Measurements from ENCODE around the gene DDX6. TPM values are rescaled to one million over a fixed set of nuclear protein-coding genes. Genes with fewer than 3 reads are reported as not detected.
"Not testable (repeated sequence)": the region's sequence is repeated elsewhere in the genome, so short reads cannot be mapped to it uniquely, and the experiment has no call there.

The DDX6 gene
- total RNA-seq, 1 experiment from 2014 or later, result 111 TPM

DNA sequence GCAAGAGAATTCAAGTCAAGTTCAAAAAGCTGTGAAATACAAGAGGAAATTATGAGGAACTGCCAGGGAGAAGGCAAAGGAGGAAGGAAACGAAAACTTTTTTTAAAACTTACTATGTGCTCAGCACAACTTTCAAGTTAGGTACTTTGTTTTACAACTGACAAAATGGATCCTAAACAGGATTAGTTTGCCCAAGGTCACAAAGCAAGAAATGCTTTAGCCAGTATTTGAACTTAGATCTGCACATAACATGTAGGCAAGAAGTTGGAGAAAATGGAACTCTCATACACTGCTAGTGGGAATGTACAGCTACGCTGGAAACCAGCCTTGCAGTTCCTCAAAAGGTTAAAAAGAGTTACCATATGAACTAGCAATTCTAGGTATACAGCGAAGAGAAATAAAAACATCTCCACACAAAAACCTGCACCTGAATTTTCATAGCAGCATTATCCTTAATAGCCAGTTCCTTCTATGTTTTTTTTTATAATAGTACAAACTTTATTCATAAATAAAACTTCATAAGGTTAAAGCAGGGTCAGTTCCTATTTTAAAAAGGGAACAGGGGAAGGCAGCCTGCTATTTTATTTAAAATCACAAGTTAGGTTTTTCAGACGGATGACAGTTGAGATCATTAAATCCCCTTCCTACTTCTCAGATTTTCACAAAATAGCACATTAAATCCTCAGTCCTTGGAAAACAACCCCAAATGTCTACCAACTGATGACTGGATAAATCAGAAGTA is 19.2 kb downstream of the DDX6 start:
- no TSS peak for BruUV-seq (replicated peaks)
- Mint-ChIP-seq H3K9me3 (ENCODE audit: unreplicated experiment) (no peaks in the 10 kb centered on the region), H3K4me1 (ENCODE audit: insufficient read depth, unreplicated experiment) (peaks cover 24% of the 10 kb centered on the region), H3K27me3 (ENCODE audit: insufficient read depth, unreplicated experiment) (no peaks in the 10 kb centered on the region), H3K36me3 (ENCODE audit: insufficient read depth, unreplicated experiment) (peaks cover 84% of the 10 kb centered on the region), H3K27ac (ENCODE audit: low read depth, unreplicated experiment) (no peak overlapping the region), H3K4me3 (ENCODE audit: unreplicated experiment) (no peak overlapping the region)
- ChIA-PET CTCF (interaction anchor here (0.7 to 1.7 kb wide), 3 partner anchors 18 to 80 kb away, joined by 3 to 6 read pairs (median 3); no protein-coding TSS in a partner anchor), POLR2A (interaction anchor here (0.7 to 3.8 kb wide), 4 partner anchors 17 to 81 kb away, joined by 3 to 15 read pairs (median 4); partner anchors contain the start of gene DDX6)
- TF ChIP-seq, protein P1, sequence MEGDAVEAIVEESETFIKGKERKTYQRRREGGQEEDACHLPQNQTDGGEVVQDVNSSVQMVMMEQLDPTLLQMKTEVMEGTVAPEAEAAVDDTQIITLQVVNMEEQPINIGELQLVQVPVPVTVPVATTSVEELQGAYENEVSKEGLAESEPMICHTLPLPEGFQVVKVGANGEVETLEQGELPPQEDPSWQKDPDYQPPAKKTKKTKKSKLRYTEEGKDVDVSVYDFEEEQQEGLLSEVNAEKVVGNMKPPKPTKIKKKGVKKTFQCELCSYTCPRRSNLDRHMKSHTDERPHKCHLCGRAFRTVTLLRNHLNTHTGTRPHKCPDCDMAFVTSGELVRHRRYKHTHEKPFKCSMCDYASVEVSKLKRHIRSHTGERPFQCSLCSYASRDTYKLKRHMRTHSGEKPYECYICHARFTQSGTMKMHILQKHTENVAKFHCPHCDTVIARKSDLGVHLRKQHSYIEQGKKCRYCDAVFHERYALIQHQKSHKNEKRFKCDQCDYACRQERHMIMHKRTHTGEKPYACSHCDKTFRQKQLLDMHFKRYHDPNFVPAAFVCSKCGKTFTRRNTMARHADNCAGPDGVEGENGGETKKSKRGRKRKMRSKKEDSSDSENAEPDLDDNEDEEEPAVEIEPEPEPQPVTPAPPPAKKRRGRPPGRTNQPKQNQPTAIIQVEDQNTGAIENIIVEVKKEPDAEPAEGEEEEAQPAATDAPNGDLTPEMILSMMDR (IDR thresholded peaks at IDR 0.05; ENCODE audit: unreplicated experiment), result no peak
- intact Hi-C loops (cut with micrococcal nuclease), result no loop called here
- DNase-seq (ENCODE audit: unreplicated experiment), result no peak

DNA sequence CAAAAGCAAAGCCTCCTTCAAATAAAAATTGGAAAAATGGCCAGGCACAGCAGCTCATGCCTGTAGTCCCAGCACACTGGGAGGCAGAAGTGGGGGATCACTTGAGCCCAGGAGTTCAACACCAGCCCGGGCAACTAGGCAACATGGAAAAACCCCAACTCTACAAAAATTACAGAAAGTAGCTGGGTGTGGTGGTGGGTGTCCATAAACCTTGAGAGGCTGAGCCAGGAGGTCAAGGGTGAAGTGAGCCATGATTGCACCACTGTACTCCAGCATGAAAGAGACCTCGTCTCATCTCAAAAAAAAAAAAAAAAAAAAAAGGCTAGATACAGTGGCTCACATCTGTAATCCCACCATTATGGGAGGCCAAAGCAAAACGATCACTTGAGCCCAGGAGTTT is 22.3 kb downstream of the DDX6 start:
- Mint-ChIP-seq H3K36me3 (ENCODE audit: insufficient read depth, unreplicated experiment) (peaks cover 89% of the 10 kb centered on the region), H3K4me1 (ENCODE audit: insufficient read depth, unreplicated experiment) (peaks cover 24% of the 10 kb centered on the region), H3K27me3 (ENCODE audit: insufficient read depth, unreplicated experiment) (no peaks in the 10 kb centered on the region), H3K27ac (ENCODE audit: low read depth, unreplicated experiment) (no peak overlapping the region), H3K4me3 (ENCODE audit: unreplicated experiment) (no peak overlapping the region), H3K9me3 (ENCODE audit: unreplicated experiment) (no peaks in the 10 kb centered on the region)
- CTCF ChIA-PET, result interaction anchor here (0.5 to 2.7 kb wide), 3 partner anchors 20 to 158 kb away, joined by 3 to 9 read pairs (median 4); no protein-coding TSS in a partner anchor
- TF ChIP-seq, protein P1 (IDR thresholded peaks at IDR 0.05; ENCODE audit: unreplicated experiment), result no peak
- POLR2A ChIA-PET, result interaction anchor here (0.7 to 2.0 kb wide), 5 partner anchors 14 to 24 kb away, joined by 3 to 10 read pairs (median 4); no protein-coding TSS in a partner anchor
- DNase-seq (ENCODE audit: unreplicated experiment), result no peak
- no TSS peak for BruUV-seq (replicated peaks)
- intact Hi-C loops (cut with micrococcal nuclease), result no loop called here

DNA sequence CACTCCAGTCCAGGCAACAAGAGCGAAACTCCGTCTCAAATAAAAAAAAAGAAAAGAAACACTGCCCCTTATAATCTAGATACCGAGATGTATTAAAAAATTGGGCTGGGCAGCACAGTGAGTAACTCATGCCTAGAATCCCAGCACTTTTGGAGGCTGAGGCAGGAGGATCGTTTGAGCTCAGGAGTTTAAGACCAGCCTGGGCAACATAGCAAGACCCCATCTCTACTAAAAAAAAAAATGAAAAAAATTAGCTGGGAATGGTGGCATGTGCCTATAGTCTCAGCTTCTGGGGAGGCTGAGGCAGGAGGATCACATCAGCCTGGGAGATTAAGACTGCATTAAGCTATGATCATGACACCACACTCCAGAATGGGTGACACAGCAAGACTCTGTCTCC is 24.9 kb downstream of the DDX6 start:
- TF ChIP-seq, protein P1 (IDR thresholded peaks at IDR 0.05; ENCODE audit: unreplicated experiment), result no peak
- POLR2A ChIA-PET, result interaction anchor here (0.6 kb wide), 1 partner anchor 75 kb away, joined by 3 read pairs; no protein-coding TSS in a partner anchor
- intact Hi-C loops (cut with micrococcal nuclease), result no loop called here
- no peak for DNase-seq (ENCODE audit: unreplicated experiment)
- BruUV-seq (replicated peaks), result no TSS peak
- Mint-ChIP-seq H3K36me3 (ENCODE audit: insufficient read depth, unreplicated experiment) (peaks cover 94% of the 10 kb centered on the region), H3K4me3 (ENCODE audit: unreplicated experiment) (no peak overlapping the region), H3K27me3 (ENCODE audit: insufficient read depth, unreplicated experiment) (no peaks in the 10 kb centered on the region), H3K4me1 (ENCODE audit: insufficient read depth, unreplicated experiment) (peaks cover 9% of the 10 kb centered on the region), H3K9me3 (ENCODE audit: unreplicated experiment) (no peaks in the 10 kb centered on the region), H3K27ac (ENCODE audit: low read depth, unreplicated experiment) (no peak overlapping the region)
- CTCF ChIA-PET, result interaction anchor here (0.7 to 1.7 kb wide), 2 partner anchors 63 to 77 kb away, joined by 3 read pairs; no protein-coding TSS in a partner anchor

DNA sequence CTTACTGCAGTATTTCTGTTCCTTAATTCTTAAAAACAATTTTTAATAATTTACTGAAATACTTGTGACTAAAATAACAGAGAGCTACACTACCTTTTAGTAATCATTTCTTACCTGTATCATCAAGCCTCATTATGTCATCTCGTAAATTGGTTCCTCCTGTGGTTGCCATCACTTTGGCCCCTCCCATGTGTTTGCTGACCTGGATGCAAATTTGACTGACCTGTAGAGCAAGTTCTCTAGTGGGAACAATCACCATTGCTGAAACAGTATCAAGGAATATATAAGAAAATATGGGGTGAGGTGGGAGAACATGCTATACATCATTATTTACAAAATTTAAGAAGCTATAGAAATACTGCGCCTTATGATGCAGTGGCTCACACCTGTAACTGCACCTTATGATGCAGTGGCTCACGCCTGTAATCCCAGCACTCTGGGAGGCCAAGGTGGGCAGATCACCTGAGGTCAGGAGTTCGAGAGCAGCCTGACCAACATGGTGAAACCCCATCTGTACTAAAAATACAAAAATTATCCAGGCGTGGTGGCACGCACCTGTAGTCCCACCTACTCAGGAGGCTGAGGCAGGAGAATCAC is 25.8 kb downstream of the DDX6 start:
- H3K9me3 Mint-ChIP-seq (ENCODE audit: unreplicated experiment); H3K27me3 Mint-ChIP-seq (ENCODE audit: insufficient read depth, unreplicated experiment); H3K4me1 Mint-ChIP-seq (ENCODE audit: insufficient read depth, unreplicated experiment); DNase-seq (ENCODE audit: unreplicated experiment); H3K27ac Mint-ChIP-seq (ENCODE audit: low read depth, unreplicated experiment); BruUV-seq (replicated peaks); intact Hi-C loops (cut with micrococcal nuclease); H3K4me3 Mint-ChIP-seq (ENCODE audit: unreplicated experiment): not testable (repeated sequence)
- ChIA-PET CTCF (interaction anchor here (0.6 to 1.7 kb wide), 3 partner anchors 76 to 373 kb away, joined by 3 read pairs; no protein-coding TSS in a partner anchor), POLR2A (interaction anchor here (0.6 to 0.7 kb wide), 3 partner anchors 78 to 337 kb away, joined by 3 to 5 read pairs (median 3); partner anchors contain the start of gene DPAGT1)
- H3K36me3 Mint-ChIP-seq (ENCODE audit: insufficient read depth, unreplicated experiment), result peaks cover 96% of the 10 kb centered on the region
